AG04449 (cell line): ENCODE measurements around the gene VCL.

Experiments used
- CTCF ChIA-PET: fragments of 350-600 bp; formaldehyde crosslinking; extraction: SDS; loops from one replicate; lab custom pipeline; 2021; ENCODE audit warnings: antibody characterized with exemption; lab: Yijun Ruan, JAX
- POLR2A ChIA-PET: fragments of 400-600, 350-600 bp; formaldehyde crosslinking; extraction: SDS; loops from one replicate; lab custom pipeline; 2020; ENCODE audit warnings: antibody characterized with exemption, inconsistent platforms; lab: Yijun Ruan, JAX
- DNase-seq: peaks from one replicate; pipeline ENCODE4 v3.0.0-alpha.2; 2010; ENCODE audit warnings: low read depth, low spot score
- H3K4me3 ChIP-seq: 2 replicates; pipeline ENCODE4 v1.5.1; 2011; ENCODE audit warnings: low read depth, mild to moderate bottlenecking, control low read depth, low read length
- TF ChIP-seq, protein P1 (sequence below): IDR thresholded peaks from one replicate; pipeline ENCODE4 v1.5.1; 2011; ENCODE audit warnings: mild to moderate bottlenecking, moderate library complexity, low read length, control low read depth, inconsistent platforms; ENCODE audit not compliant: insufficient read depth; ENCODE audit errors: missing control alignments

Gene VCL

DNA sequence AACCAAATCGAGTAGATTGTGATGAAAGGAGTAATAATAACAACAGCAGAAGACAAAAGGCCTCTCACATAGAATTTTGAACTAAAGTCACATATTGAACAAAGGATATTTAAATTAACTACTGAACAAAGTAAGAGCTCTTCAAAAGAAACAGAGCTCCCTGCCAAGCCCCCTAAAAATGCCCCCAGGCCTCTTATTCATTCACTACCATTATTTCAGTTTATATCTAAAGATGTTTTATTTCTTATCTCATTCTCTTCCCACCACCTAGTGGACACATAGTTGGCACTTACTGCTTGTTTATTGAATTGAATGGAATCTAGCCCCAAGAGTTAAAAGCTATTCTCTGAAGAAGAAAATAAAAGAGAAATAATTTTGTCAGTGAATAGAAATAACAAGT, 37.4 kb downstream of the VCL start:
- no peak for DNase-seq
- ChIA-PET CTCF (interaction anchor here (0.7 to 4.4 kb wide), 6 partner anchors 10 to 149 kb away, joined by 3 to 25 read pairs (median 6); no protein-coding TSS in a partner anchor), POLR2A (no interaction called here)
- H3K4me3 ChIP-seq: no peak overlapping the region
- TF ChIP-seq, protein P1, sequence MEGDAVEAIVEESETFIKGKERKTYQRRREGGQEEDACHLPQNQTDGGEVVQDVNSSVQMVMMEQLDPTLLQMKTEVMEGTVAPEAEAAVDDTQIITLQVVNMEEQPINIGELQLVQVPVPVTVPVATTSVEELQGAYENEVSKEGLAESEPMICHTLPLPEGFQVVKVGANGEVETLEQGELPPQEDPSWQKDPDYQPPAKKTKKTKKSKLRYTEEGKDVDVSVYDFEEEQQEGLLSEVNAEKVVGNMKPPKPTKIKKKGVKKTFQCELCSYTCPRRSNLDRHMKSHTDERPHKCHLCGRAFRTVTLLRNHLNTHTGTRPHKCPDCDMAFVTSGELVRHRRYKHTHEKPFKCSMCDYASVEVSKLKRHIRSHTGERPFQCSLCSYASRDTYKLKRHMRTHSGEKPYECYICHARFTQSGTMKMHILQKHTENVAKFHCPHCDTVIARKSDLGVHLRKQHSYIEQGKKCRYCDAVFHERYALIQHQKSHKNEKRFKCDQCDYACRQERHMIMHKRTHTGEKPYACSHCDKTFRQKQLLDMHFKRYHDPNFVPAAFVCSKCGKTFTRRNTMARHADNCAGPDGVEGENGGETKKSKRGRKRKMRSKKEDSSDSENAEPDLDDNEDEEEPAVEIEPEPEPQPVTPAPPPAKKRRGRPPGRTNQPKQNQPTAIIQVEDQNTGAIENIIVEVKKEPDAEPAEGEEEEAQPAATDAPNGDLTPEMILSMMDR: no peak

DNA sequence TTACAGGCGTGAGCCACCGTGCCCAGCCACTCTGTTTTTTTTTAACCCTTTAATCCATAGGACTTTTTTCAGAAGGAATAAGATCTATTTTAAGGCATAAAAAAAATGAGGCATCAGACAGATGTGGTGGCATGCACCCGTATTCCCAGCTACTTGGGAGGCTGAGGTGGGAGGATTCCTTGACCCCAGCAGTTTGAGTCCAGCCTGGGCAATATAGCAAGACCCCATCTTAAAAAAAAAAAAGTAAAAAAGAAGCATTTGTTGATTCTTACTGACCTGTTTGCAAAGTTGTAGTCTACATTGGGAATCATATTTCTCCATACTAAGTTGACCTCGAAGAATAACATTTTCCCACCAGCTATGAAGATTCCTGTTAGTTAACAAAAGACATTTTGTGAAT, 38.6 kb downstream of the VCL start:
- ChIA-PET POLR2A (no interaction called here), CTCF (interaction anchor here (1.9 to 4.4 kb wide), 4 partner anchors 11 to 150 kb away, joined by 5 to 25 read pairs (median 8); no protein-coding TSS in a partner anchor)
- TF ChIP-seq, protein P1: no peak
- no peak for DNase-seq
- no peak overlapping the region for H3K4me3 ChIP-seq

DNA sequence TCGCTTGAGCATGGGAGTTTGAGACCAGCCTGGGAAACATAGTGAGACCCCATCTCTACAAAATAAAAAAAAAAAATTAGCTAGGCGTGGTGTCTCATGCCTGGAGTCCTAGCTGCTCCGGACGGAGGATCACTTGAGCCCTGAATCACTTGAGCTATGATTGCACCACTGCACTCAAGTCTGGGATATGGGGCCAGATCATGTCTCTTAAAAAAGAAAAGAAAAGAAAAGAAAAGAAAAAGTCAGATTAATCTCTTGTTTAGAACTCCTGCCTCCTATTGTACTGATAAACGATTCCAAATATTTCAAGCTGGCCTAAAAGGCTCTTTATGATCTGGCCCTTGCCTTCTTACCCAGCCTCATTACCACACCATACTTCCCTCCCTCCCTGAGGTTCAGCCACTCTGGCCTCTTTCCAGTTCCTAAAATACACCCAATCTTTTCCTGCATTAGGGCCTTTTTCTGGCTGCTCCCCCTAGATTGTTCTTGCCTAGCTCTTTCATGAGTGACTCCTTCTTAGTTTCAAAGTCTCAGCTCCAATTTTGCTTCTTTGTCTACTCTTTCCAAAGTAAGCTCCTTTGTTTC, 41.7 kb downstream of the VCL start:
- ChIA-PET POLR2A (interaction anchor here (0.9 to 1.0 kb wide), 2 partner anchors 26 to 72 kb away, joined by 3 to 4 read pairs; no protein-coding TSS in a partner anchor), CTCF (interaction anchor here (0.8 to 1.6 kb wide), 7 partner anchors 10 to 160 kb away, joined by 3 to 6 read pairs (median 4); no protein-coding TSS in a partner anchor)
- no peak for DNase-seq
- TF ChIP-seq, protein P1: no peak
- H3K4me3 ChIP-seq: no peak overlapping the region

DNA sequence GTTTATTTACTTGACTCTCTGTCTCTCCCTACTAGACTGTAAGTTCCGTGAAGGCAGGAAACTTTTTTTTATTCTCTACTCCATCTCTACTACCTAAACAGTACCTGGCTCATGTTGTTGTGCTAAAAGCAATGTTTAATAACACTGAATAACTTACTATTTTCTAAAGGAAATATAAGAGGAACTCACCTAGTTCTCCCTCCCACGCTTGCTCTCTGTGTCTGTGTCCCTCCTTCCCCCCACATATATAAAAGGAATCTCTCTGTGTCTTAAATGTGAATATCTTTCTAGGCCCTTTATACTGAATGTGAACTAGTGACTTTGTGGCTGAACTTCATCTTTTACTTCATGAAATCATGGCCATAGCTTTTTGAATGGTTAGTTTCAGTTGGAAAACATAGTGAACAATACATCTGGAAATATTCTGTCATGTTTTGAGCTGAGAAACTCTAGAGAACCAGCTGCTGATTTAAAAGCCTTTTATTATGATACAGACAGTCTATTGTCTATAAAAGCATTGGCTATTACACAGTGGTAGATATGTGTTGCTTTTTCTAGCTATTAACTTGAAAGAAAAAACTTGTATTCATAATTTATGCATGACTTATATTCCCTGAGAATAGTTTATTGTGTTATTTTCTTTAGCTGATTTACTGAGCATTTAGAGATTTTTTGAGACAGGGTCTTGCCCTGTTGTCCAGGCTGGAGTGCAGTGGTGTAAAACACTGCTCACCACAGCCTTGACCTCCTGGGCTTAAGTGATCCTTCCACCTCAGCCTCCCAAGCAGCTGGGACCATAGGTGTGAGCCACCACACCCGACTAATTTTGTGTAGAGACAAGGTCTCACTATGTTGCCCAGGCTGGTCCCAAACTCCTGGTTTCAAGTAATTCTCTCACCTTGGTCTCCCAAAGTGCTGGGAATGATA, 42.5 kb downstream of the VCL start:
- POLR2A ChIA-PET: interaction anchor here (0.9 to 1.0 kb wide), 2 partner anchors 27 to 72 kb away, joined by 3 to 4 read pairs; no protein-coding TSS in a partner anchor
- DNase-seq: no peak
- TF ChIP-seq, protein P1: no peak
- CTCF ChIA-PET: interaction anchor here (0.8 to 1.6 kb wide), 7 partner anchors 9 to 160 kb away, joined by 3 to 6 read pairs (median 4); no protein-coding TSS in a partner anchor
- no peak overlapping the region for H3K4me3 ChIP-seq

DNA sequence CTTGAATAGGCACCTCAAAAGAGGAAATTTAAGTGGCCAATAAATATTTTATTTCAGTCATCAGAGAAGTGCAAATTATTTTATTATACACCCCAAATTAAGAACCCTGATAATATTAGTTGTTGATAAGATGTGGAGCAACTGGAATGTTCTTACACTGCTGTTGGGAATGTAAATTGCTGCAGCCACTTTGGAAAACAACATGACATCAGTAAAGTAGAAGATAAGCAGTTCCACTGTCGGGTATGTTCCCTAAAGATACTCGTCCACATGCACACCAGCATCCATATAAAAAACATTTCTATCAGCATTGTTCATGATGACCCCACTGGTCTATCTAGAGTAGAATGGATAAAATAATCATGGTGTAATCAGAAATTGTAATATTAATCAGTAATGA, 46.5 kb downstream of the VCL start:
- POLR2A ChIA-PET: no interaction called here

More for the DNA sequence above, 46.5 kb downstream of the VCL start:
- H3K4me3 ChIP-seq: no peak overlapping the region
- CTCF ChIA-PET: no interaction called here
- TF ChIP-seq, protein P1: no peak
- no peak for DNase-seq
